ENCODE data around the gene TPH2.

The TPH2 gene

DNA sequence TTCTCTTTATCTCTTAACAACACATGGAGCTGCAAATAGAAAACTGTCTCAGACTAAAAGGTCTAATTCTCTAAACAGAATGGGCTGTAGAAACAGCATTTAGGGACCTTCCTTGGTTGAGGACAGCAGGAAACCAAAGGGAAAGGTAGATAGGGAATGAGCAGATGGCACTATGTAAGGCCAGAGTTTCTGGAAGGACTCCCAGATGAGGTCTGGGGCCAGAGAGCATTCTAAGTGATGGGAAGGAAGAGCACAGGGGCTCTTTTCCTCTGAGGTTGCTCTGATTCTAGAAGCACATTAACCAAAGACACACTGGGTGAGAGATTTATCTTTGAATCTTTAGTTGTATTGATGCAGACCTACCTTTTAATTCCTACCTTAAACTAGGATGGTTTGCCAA lies 79.4 kb downstream of the TPH2 start:
- DNase-seq (ENCODE audit: low read depth), result no peak
- TF ChIP-seq, protein P1, sequence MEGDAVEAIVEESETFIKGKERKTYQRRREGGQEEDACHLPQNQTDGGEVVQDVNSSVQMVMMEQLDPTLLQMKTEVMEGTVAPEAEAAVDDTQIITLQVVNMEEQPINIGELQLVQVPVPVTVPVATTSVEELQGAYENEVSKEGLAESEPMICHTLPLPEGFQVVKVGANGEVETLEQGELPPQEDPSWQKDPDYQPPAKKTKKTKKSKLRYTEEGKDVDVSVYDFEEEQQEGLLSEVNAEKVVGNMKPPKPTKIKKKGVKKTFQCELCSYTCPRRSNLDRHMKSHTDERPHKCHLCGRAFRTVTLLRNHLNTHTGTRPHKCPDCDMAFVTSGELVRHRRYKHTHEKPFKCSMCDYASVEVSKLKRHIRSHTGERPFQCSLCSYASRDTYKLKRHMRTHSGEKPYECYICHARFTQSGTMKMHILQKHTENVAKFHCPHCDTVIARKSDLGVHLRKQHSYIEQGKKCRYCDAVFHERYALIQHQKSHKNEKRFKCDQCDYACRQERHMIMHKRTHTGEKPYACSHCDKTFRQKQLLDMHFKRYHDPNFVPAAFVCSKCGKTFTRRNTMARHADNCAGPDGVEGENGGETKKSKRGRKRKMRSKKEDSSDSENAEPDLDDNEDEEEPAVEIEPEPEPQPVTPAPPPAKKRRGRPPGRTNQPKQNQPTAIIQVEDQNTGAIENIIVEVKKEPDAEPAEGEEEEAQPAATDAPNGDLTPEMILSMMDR (IDR thresholded peaks at IDR 0.05; ENCODE audit: control insufficient read depth, extremely low read depth, insufficient read depth), result no peak
- H3K4me3 ChIP-seq (ENCODE audit: low read depth, low read length), result no peak overlapping the region

DNA sequence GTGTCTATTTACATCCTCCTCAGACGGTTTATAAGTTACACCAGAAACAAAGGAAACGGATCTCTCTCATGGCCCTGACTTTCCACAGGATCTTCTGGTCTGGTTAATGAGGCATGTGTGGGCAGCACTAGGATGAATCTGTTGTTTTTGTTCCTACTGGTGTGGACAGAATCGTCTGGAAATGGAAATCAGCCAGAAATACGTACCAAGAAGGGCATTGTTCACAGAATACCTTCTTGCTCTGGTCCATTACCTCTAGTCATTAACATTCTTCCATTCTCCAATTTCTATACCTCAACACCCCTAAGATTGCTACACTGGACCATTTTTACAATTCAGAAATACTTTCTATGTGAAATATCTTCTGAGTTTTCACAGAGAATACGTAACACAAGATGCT lies 86.0 kb downstream of the TPH2 start:
- TF ChIP-seq, protein P1 (IDR thresholded peaks at IDR 0.05; ENCODE audit: control insufficient read depth, extremely low read depth, insufficient read depth), result no peak
- H3K4me3 ChIP-seq (ENCODE audit: low read depth, low read length), result no peak overlapping the region
- no peak for DNase-seq (ENCODE audit: low read depth)

DNA sequence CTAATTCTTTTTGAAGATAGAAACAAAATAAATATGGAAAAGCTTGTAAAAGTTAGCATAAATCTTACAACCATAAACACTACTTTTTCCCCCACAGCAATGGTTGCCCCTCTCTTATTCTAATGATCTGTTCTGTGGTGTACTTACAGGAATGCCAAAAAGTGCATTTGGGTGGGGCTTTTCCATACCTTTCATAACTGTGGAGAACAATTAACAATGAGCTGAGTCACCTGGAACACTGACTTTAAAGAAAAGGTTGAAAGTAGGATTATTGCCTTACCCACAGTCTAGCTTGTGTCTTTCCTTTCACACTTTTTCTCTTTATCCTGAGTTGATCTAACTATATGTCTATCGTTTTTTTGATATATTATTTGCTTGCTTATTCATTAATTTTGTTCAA lies 86.9 kb downstream of the TPH2 start:
- TF ChIP-seq, protein P1 (IDR thresholded peaks at IDR 0.05; ENCODE audit: control insufficient read depth, extremely low read depth, insufficient read depth), result no peak
- no peak overlapping the region for H3K4me3 ChIP-seq (ENCODE audit: low read depth, low read length)
- DNase-seq (ENCODE audit: low read depth), result no peak

DNA sequence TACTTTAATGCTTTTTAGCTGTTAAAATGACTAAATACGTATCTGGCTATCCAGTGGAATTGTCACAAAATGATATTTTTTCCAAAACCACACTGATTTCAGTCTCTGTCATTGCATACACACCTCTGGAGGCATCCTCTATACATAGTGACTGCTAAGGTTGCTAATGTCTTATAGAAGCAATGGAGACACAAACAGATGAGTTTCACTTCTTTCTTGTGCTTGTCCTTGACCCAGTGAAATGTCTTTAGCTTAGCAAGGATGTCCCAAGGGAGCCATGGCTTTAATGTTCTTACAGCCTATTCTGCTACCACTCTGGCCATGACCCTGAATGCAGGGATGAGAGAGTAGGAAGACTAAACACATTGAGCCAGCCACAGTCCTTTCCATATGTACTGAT lies 90.3 kb downstream of the TPH2 start:
- no peak for DNase-seq (ENCODE audit: low read depth)
- TF ChIP-seq, protein P1 (IDR thresholded peaks at IDR 0.05; ENCODE audit: control insufficient read depth, extremely low read depth, insufficient read depth), result no peak

DNA sequence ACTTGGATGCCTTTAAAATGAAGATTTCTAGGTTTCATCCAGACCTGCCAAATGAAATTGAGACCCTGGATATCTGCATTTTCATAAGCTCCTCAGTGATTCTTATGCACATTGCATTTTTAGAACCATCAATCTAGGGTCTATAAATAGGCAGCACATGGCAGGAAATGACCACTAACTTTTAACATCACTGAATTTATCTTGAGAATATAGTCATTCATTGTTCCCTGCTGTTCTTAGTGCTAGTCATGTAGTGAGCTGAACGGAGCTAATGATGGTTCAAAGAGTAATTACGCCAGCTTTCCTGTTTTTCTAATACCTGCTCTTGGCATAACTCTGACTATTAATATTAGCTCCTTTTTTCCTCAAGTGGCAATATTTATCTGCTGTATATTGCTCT lies 91.6 kb downstream of the TPH2 start:
- H3K4me3 ChIP-seq (ENCODE audit: low read depth, low read length), result no peak overlapping the region
- DNase-seq (ENCODE audit: low read depth), result no peak
- TF ChIP-seq, protein P1 (IDR thresholded peaks at IDR 0.05; ENCODE audit: control insufficient read depth, extremely low read depth, insufficient read depth), result no peak

More for the DNA sequence above, 90.3 kb downstream of the TPH2 start:
- H3K4me3 ChIP-seq (ENCODE audit: low read depth, low read length), result no peak overlapping the region

DNA sequence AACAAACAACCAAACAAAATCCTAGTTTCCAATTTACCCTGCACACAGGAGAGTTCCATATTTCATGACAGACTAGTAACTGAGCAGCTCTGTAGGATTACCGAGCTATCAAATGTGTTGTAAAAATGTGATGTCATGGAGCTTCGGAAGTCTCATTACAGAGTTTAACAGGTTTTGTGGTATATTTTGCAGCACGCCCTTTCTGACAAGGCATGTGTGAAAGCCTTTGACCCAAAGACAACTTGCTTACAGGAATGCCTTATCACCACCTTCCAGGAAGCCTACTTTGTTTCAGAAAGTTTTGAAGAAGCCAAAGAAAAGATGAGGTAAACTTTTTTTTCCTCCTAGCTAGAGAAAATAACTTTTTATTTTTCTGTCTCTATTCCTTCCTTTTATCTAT lies 92.4 kb downstream of the TPH2 start:
- TF ChIP-seq, protein P1 (IDR thresholded peaks at IDR 0.05; ENCODE audit: control insufficient read depth, extremely low read depth, insufficient read depth), result no peak
- no peak overlapping the region for H3K4me3 ChIP-seq (ENCODE audit: low read depth, low read length)
- no peak for DNase-seq (ENCODE audit: low read depth)

DNA sequence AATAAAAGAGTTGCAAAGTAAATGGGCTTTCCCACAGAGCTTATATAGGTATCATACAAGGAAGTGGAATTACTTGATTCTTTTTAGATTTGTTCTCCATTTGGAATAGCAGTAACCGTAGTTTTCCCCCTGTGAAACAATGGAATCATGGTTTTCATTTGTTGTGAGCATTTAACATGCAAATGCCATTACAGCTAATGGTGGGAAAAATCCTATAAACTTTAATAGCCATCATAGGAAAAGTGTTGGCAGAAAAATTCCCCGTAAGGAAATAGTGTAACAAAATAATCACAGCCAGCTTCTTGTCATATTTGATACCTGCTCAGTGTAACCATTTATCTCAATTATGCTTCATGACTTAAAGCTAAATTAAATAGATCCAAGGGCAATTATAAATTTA lies 95.3 kb downstream of the TPH2 start:
- DNase-seq (ENCODE audit: low read depth), result no peak
- H3K4me3 ChIP-seq (ENCODE audit: low read depth, low read length), result no peak overlapping the region
- TF ChIP-seq, protein P1 (IDR thresholded peaks at IDR 0.05; ENCODE audit: control insufficient read depth, extremely low read depth, insufficient read depth), result no peak
